ENCODE data around the gene PASK. TPM values are rescaled to one million over a fixed set of nuclear protein-coding genes. Genes with fewer than 3 reads are reported as not detected.

PASK gene
- total RNA-seq, 1 experiment from 2014 or later: 21.1 TPM

DNA sequence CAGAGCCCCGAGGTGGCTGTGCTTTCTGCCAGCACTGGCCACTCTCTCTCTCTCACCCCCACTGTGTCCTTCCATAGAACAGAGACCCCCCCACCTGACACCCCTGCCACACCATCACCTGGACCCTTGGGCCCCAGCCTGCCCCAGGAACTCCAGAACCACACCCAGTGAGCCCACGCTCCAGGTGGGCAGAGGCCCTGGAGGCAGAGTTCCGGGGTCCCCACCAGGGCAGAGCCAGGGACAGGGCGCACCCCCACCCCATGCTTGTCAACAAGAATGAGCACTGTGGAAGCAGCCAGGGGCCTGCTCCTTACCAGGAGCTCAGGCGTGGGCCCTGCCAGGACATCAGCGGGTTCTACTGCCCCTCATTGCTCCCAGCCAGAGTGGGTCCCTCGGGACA is 14.6 kb downstream of the PASK start:
- H3K4me3 ChIP-seq (ENCODE audit: low read depth, low read length): no peak overlapping the region
- no peaks in the 10 kb centered on the region for H3K4me1 ChIP-seq
- POLR2A ChIA-PET: no interaction called here
- CTCF ChIA-PET: no interaction called here
- Mint-ChIP-seq H3K4me3 (ENCODE audit: unreplicated experiment) (no peak overlapping the region), H3K27me3 (ENCODE audit: insufficient read depth, unreplicated experiment) (no peaks in the 10 kb centered on the region), H3K9me3 (ENCODE audit: unreplicated experiment) (no peaks in the 10 kb centered on the region), H3K36me3 (ENCODE audit: insufficient read depth, unreplicated experiment) (no peaks in the 10 kb centered on the region), H3K27ac (ENCODE audit: unreplicated experiment) (no peak overlapping the region), H3K4me1 (ENCODE audit: low read depth, unreplicated experiment) (no peaks in the 10 kb centered on the region)
- no peak for TF ChIP-seq CTCF (IDR thresholded peaks at IDR 0.05; ENCODE audit: insufficient read depth in 1 of 2, low read depth in 1 of 2, low read length in 1 of 2, severe bottlenecking in 1 of 2, unreplicated experiment in 1 of 2)
- no peaks in the 10 kb centered on the region for H3K9me3 ChIP-seq
- no peaks in the 10 kb centered on the region for H3K27me3 ChIP-seq (replicated peaks; ENCODE audit: control insufficient read depth, insufficient read depth, low read length)
- DNase-seq: no peak
- no peaks in the 10 kb centered on the region for H3K36me3 ChIP-seq (ENCODE audit: control insufficient read depth, insufficient read depth, low read length)
- intact Hi-C loops (cut with micrococcal nuclease; ENCODE audit: unreplicated experiment): no loop called here
- BruUV-seq (replicated peaks): no TSS peak

DNA sequence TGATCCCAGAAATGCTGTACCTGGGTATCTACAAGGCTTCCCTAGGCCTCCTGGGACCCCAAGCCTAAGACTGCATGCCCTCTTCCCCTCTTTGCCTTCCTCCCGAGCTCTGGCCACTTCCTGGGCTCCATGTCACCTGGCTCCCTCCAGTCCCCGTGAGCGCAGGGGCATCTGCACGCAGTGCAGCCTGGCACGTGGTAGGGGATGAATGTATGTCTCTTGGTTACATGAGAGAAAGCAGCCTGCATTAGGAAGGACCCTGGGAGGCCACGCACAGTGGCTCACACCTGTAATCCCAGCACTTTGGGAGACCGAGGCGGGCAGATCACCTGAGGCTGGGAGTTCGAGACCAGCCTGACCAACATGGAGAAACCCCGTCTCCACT is 15.8 kb downstream of the PASK start:
- no peak overlapping the region for H3K4me3 Mint-ChIP-seq (ENCODE audit: unreplicated experiment)
- no peaks in the 10 kb centered on the region for H3K9me3 Mint-ChIP-seq (ENCODE audit: unreplicated experiment)
- H3K36me3 Mint-ChIP-seq (ENCODE audit: insufficient read depth, unreplicated experiment): no peaks in the 10 kb centered on the region
- H3K4me1 Mint-ChIP-seq (ENCODE audit: low read depth, unreplicated experiment): no peaks in the 10 kb centered on the region
- no peaks in the 10 kb centered on the region for H3K27me3 Mint-ChIP-seq (ENCODE audit: insufficient read depth, unreplicated experiment)
- H3K27ac Mint-ChIP-seq (ENCODE audit: unreplicated experiment): no peak overlapping the region
- Histone ChIP-seq H3K9me3 (no peaks in the 10 kb centered on the region), H3K36me3 (ENCODE audit: control insufficient read depth, insufficient read depth, low read length) (no peaks in the 10 kb centered on the region), H3K4me3 (ENCODE audit: low read depth, low read length) (no peak overlapping the region), H3K4me1 (no peaks in the 10 kb centered on the region), H3K27me3 (replicated peaks; ENCODE audit: control insufficient read depth, insufficient read depth, low read length) (no peaks in the 10 kb centered on the region)
- CTCF ChIA-PET: no interaction called here
- no TSS peak for BruUV-seq (replicated peaks)
- intact Hi-C loops (cut with micrococcal nuclease; ENCODE audit: unreplicated experiment): no loop called here
- POLR2A ChIA-PET: no interaction called here
- no peak for TF ChIP-seq CTCF (IDR thresholded peaks at IDR 0.05; ENCODE audit: insufficient read depth in 1 of 2, low read depth in 1 of 2, low read length in 1 of 2, severe bottlenecking in 1 of 2, unreplicated experiment in 1 of 2)
- no peak for DNase-seq

DNA sequence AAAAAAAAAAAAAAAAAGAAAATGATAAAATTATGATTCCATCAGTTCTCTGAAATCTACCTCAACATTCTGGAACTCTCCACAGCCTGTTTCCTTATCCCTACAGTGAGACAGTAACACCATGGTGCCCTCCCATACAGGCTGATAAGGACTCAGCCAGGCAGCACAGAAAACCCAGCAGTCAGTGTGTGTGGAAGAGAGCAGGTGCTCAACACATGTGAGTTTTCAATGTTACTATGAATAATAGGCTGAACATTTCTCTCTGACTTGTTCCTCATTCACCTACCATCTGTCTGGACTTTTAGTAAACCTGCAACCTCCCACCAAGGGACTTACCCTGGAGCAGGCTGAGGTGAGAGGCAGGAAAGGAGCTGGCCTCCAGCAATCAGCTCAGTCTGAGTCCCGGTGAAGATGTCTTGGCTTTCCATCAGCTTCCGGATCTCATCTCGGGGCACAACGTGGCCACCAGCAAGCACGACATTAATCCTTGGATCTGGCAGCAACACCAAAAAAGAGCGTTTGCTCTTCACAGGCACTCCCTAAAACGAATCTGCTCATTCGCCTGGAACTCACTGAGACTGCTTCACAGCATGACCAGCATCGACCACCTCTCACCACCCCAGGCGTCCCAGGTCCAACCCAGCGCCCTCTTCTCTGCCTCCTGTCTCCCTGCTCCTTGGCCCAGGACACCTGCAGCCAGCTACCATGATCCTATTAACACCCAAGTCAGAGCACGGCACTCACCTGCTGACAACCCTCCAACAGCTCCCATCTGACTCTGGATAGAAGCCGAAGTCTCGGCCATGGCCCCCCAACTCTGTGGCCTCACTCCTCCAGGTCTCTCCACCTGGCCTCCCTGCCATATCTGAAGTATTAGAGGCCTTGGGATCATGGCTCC is 16.5 kb downstream of the PASK start:
- Histone ChIP-seq H3K27me3 (replicated peaks; ENCODE audit: control insufficient read depth, insufficient read depth, low read length) (no peaks in the 10 kb centered on the region), H3K4me3 (ENCODE audit: low read depth, low read length) (no peak overlapping the region), H3K9me3 (no peaks in the 10 kb centered on the region), H3K36me3 (ENCODE audit: control insufficient read depth, insufficient read depth, low read length) (no peaks in the 10 kb centered on the region), H3K4me1 (no peaks in the 10 kb centered on the region)
- Mint-ChIP-seq H3K36me3 (ENCODE audit: insufficient read depth, unreplicated experiment) (no peaks in the 10 kb centered on the region), H3K27me3 (ENCODE audit: insufficient read depth, unreplicated experiment) (no peaks in the 10 kb centered on the region), H3K9me3 (ENCODE audit: unreplicated experiment) (no peaks in the 10 kb centered on the region), H3K4me1 (ENCODE audit: low read depth, unreplicated experiment) (no peaks in the 10 kb centered on the region), H3K27ac (ENCODE audit: unreplicated experiment) (no peak overlapping the region), H3K4me3 (ENCODE audit: unreplicated experiment) (no peak overlapping the region)
- no peak for DNase-seq
- POLR2A ChIA-PET: no interaction called here
- BruUV-seq (replicated peaks): no TSS peak
- TF ChIP-seq CTCF (IDR thresholded peaks at IDR 0.05; ENCODE audit: insufficient read depth in 1 of 2, low read depth in 1 of 2, low read length in 1 of 2, severe bottlenecking in 1 of 2, unreplicated experiment in 1 of 2): no peak
- CTCF ChIA-PET: no interaction called here
- intact Hi-C loops (cut with micrococcal nuclease; ENCODE audit: unreplicated experiment): no loop called here

Measured in Caco-2 (cell line).